ENCODE measurements around the gene APH1B.

Gene APH1B

GRCh38 chr15:63357061-63357460 is 79.7 kb downstream of the APH1B start:
- no peak for DNase-seq

- DNase-seq: no peak
Observed at GRCh38 chr15:63357731-63358130, 80.3 kb downstream of the APH1B start.

GRCh38 chr15:63358241-63359029 is 81.0 kb downstream of the APH1B start:
- no peak for DNase-seq
